Cardiac septum (tissue), 1 donor: ENCODE measurements around the gene LDHAL6A. TPM values are rescaled to one million over a fixed set of nuclear protein-coding genes. Genes with fewer than 3 reads are reported as not detected.

ENCODE experiments used
- total RNA-seq: library from RNA; stranded (reverse); fragmentation: NEBNext Ultra II Directional; extraction: Animal tissue kit (Norgen Biotek cat#: 25700); gene quantifications from one replicate; pipeline ENCODE4 v1.2.1, GENCODE V29; 2021
- donor health status: DM: no; HTN: no; CAD: no.

Gene LDHAL6A
- total RNA-seq, 1 donor from 2014 or later, result not detected

Other genes with a start within 250 kb of the LDHAL6A start
- gene SAA4, start 219.1 kb upstream of the LDHAL6A start, total RNA-seq, result not detected
- 0.48 TPM for gene SAA2, start 207.2 kb upstream of the LDHAL6A start, total RNA-seq
- 1.5 TPM for gene SAA1, start 189.6 kb upstream of the LDHAL6A start, total RNA-seq
- 11.2 TPM for gene HPS5, start 133.7 kb upstream of the LDHAL6A start, total RNA-seq
- 23.6 TPM for gene GTF2H1, start 133.3 kb upstream of the LDHAL6A start, total RNA-seq
- gene LDHA, start 61.3 kb upstream of the LDHAL6A start, total RNA-seq, result 329 TPM
- gene LDHC, start 43.5 kb upstream of the LDHAL6A start, total RNA-seq, result 1.2 TPM
- 62.8 TPM for gene TSG101, start 71.1 kb downstream of the LDHAL6A start, total RNA-seq
- gene UEVLD, start 132.9 kb downstream of the LDHAL6A start, total RNA-seq, result 16.6 TPM
- gene MISFA, start 143.9 kb downstream of the LDHAL6A start, total RNA-seq, result 6.4 TPM
- gene SPTY2D1, start 178.5 kb downstream of the LDHAL6A start, total RNA-seq, result 9.8 TPM
- gene TMEM86A, start 242.9 kb downstream of the LDHAL6A start, total RNA-seq, result 2.6 TPM